ENCODE data around the gene CDSN. TPM values are rescaled to one million over a fixed set of nuclear protein-coding genes. Genes with fewer than 3 reads are reported as not detected.

CDSN gene
- total and polyA plus RNA-seq, 2 of the 4 experiments (the other 2 are of a cell fraction) = not detected

GRCh38 chr6:31092238-31092637 lies 28.0 kb downstream of the CDSN start:
- H2BK15ac ChIP-seq (ENCODE audit: low read depth, low read length) = no peak overlapping the region
- H3K14ac ChIP-seq (replicated peaks; ENCODE audit: low read depth, low read length) = no peak overlapping the region
- TF ChIP-seq NFE2L2 (IDR thresholded peaks at IDR 0.05; ENCODE audit: low read depth, low read length) = no peak
- no peak for TF ChIP-seq MXI1 (IDR thresholded peaks at IDR 0.05; ENCODE audit: borderline replicate concordance, low read depth, low read length)
- no peak for TF ChIP-seq RFX5 (IDR thresholded peaks at IDR 0.05; ENCODE audit: low read depth, low read length)
- WGBS, 2 experiments (ENCODE audit: extremely low coverage in 2 of 2, insufficient read length in 1 of 2) = no CpG with 5 or more reads among the region's 2 CpGs
- no peak overlapping the region for H2BK5ac ChIP-seq (ENCODE audit: low read depth, low read length, poor library complexity, severe bottlenecking)
- no peak overlapping the region for H3K4me2 ChIP-seq (ENCODE audit: low read depth, low read length)
- no peak overlapping the region for H3K18ac ChIP-seq (ENCODE audit: low read depth, low read length)
- POLR2A ChIA-PET (ENCODE audit: unreplicated experiment) = no interaction called here
- no peaks in the 10 kb centered on the region for H4K20me1 ChIP-seq (ENCODE audit: insufficient read depth, low read length)
- H3K4me3 ChIP-seq (ENCODE audit: insufficient read depth, low read depth, low read length) = no peak overlapping the region
- no peak overlapping the region for H3K23ac ChIP-seq (ENCODE audit: low read depth, low read length)
- H3K27me3 ChIP-seq (ENCODE audit: control insufficient read depth, insufficient read depth, low read length) = peaks cover 4% of the 10 kb centered on the region
- no peak overlapping the region for H4K5ac ChIP-seq (ENCODE audit: low read depth, low read length)
- intact Hi-C loops (cut with micrococcal nuclease) (no loop called here), dilution Hi-C loops (cut with HindIII; ENCODE audit: low sequenced_read_pairs, unreplicated experiment) (no loop called here), in situ Hi-C loops (cut with MboI; ENCODE audit: low sequenced_read_pairs) (loop anchor here (25.0 kb wide), 1 partner anchor 605 kb away; the partner anchor contains the start of gene HLA-E)
- no TSS peak for BruUV-seq (replicated peaks)
- no peak overlapping the region for H2BK120ac ChIP-seq (ENCODE audit: low read depth, low read length)
- H3K36me3 ChIP-seq (ENCODE audit: control insufficient read depth, insufficient read depth, low read length) = no peaks in the 10 kb centered on the region
- no peaks in the 10 kb centered on the region for H3K4me1 ChIP-seq (ENCODE audit: control insufficient read depth, insufficient read depth, low read length)
- H3K79me1 ChIP-seq (ENCODE audit: low read depth in 1 of 2, low read length in 2 of 2) = no peaks in the 10 kb centered on the region
- H3K56ac ChIP-seq (ENCODE audit: extremely low read depth, insufficient read depth, low read length) = no peak overlapping the region
- no peak overlapping the region for H3K4ac ChIP-seq (ENCODE audit: low read depth, low read length)
- H3K9me3 ChIP-seq (ENCODE audit: control insufficient read depth, insufficient read depth, low read length) = no peaks in the 10 kb centered on the region
- H4K91ac ChIP-seq (ENCODE audit: insufficient read depth, low read depth, low read length) = no peak overlapping the region
- no peak overlapping the region for H2BK20ac ChIP-seq (ENCODE audit: low read depth, low read length)
- H4K8ac ChIP-seq (ENCODE audit: low read depth in 2 of 2, low read length in 2 of 2) = no peak overlapping the region
- no peak for DNase-seq
- no peak overlapping the region for H3K9ac ChIP-seq (ENCODE audit: low read depth, low read length)
- CTCF ChIA-PET = interaction anchor here (0.6 kb wide), 1 partner anchor 13 kb away, joined by 3 read pairs; no protein-coding TSS in a partner anchor
- H3K27ac ChIP-seq (ENCODE audit: insufficient read depth, low read length) = no peak overlapping the region
- ATAC-seq (ENCODE audit: low read depth) = no peak
- H3K9me1 ChIP-seq (ENCODE audit: insufficient read depth, low read length) = no peaks in the 10 kb centered on the region
- H2AK5ac ChIP-seq (ENCODE audit: low read depth, low read length) = no peak overlapping the region
- no peak overlapping the region for H2AK9ac ChIP-seq (replicated peaks; ENCODE audit: low read depth, low read length, poor library complexity)
- no peak overlapping the region for H2AFZ ChIP-seq (replicated peaks; ENCODE audit: low read length, poor library complexity)
